Pancreas (tissue), 10 donors: ENCODE data around the gene NAP1L5. TPM values are rescaled to one million over a fixed set of nuclear protein-coding genes. Genes with fewer than 3 reads are reported as not detected.

Experiments
- ATAC-seq, 4 donors: fragments of 200-7000 bp; cut with Tn5 transposase; one replicate each; pipeline versions ENCODE4 v1.8.0 to v1.9.1; 2020; ENCODE audit warnings: mild to moderate bottlenecking in 4 of 4, moderate library complexity in 4 of 4
- DNase-seq, 6 donors: peaks; one replicate each; pipeline ENCODE4 v3.0.0-alpha.2; 2020
- FAIRE-seq: peaks from 2 replicates; lab custom pipeline; 2012; peaks lifted over from hg19 to GRCh38; lab: Jason Lieb, UNC
- H3K27ac ChIP-seq, 4 donors: fragments of 200-600 bp; sonication (generic); 1 replicate in 3 of 4; 2 replicates in 1 of 4; pipeline versions ENCODE4 v1.5.0 to v1.8.0; 2020
- H3K27me3 ChIP-seq, 4 donors: fragments of 200-600 bp; one replicate each; pipeline ENCODE4 v1.8.0; 2021
- H3K36me3 ChIP-seq, 3 donors: fragments of 200-600 bp; sonication (generic) in 1 of 3; one replicate each; pipeline versions ENCODE4 v1.5.0 to v1.8.0; 2020 to 2021
- H3K4me1 ChIP-seq, 3 donors: fragments of 200-600 bp; one replicate each; pipeline ENCODE4 v1.8.0; 2021
- H3K4me3 ChIP-seq, 4 donors: fragments of 200-600 bp; sonication (generic) in 2 of 4; one replicate each; pipeline versions ENCODE4 v1.5.0 to v1.8.0; 2020 to 2021
- H3K9me3 ChIP-seq, 4 donors: fragments of 200-600 bp; one replicate each; pipeline ENCODE4 v1.8.0; 2021
- CTCF ChIP-seq, 4 donors: fragments of 200-600 bp; sonication (generic) in 3 of 4; IDR thresholded peaks; one replicate each; pipeline versions ENCODE4 v1.5.0 to v1.8.0; 2021; ENCODE audit warnings: antibody characterized with exemption in 4 of 4
- WGBS, 2 donors: extraction: QIAGEN DNeasy Blood & Tissue Kit; methylation state at CpG; one replicate each; pipeline ENCODE4 v1.1.7; 2013; 5-methylcytosine and 5-hydroxymethylcytosine counted together
- intact Hi-C, 3 donors: fragments of 100-400 bp; cut with DNase I; formaldehyde crosslinking; loops; one replicate each; pipeline versions ENCODE4 v1.11.1 to v1.14.2; 2022
- polyA plus RNA-seq, 2 donors: library from polyadenylated mRNA; stranded (reverse); fragments of 200-250 nt; gene quantifications; one replicate each; pipeline ENCODE4 v1.2.3, GENCODE V29; 2013
- total RNA-seq, 6 donors: library from RNA; stranded (reverse); fragmentation: NEBNext Ultra II Directional in 4 of 6; extraction: Animal tissue kit (Norgen Biotek cat#: 25700) in 4 of 6; gene quantifications; one replicate each; pipeline versions ENCODE4 v1.2.1 to v1.2.4, GENCODE V29; 2021 to 2023
- donor health status: healthy with polysubstance abuse.
- donor health status: DM: no; HTN: no; CAD: no; lungs with moderate emphysema.
- donor health status: DM: no; HTN: no; CAD: no.
- donor health status: control.
- donor health status: control.
- donor health status: Bipolar disorder and iron deficiency.
- donor health status: DM: yes; HTN: yes; CAD: no.
- donor health status: DM: no; HTN: no; CAD: no.
- donor health status: DM: no; HTN: no; CAD: no.
- donor health status: DM: yes; HTN: yes; CAD: no.

Gene NAP1L5
- total RNA-seq (1 to 10 TPM in 5 of 6 donors, under 1 TPM in 1; 0.94 to 3.2 (median 1.8) TPM), polyA plus RNA-seq (10 to 100 TPM in 1 of 2 donors, 1 to 10 TPM in 1; 6.0 to 13.2 TPM)

- Histone ChIP-seq H3K36me3 (no peaks in the 10 kb centered on the region), H3K27me3 (no peaks in the 10 kb centered on the region), H3K27ac (peak within 1 kb of the TSS in 3 of 4 donors; percentile 31 to 57 (median 40)), H3K4me3 (peak within 1 kb of the TSS; percentile 13 to 50 (median 38)), H3K4me1 (no peaks in the 10 kb centered on the region), H3K9me3 (no peaks in the 10 kb centered on the region)
- no peak for TF ChIP-seq CTCF (IDR thresholded peaks at IDR 0.05)
- WGBS, 2 donors: 57 to 63% methylated on average over 40 of the region's 40 CpGs
- ATAC-seq (peak; percentile 86 to 93 (median 90)), FAIRE-seq (no peak), DNase-seq (peak; percentile 35 to 72 (median 48))
- intact Hi-C loops: no loop called here
Observed at GRCh38 chr4:88697588-88698329, at the start of gene NAP1L5. Gene NAP1L5, minus strand, starts transcription at chr4:88697829. Its CDS starts 75 bp downstream, at chr4:88697754.

- Histone ChIP-seq H3K36me3 (peaks cover 4 to 66% (median 40%) of the 10 kb centered on the region in 3 donors), H3K27me3 (no peaks in the 10 kb centered on the region), H3K4me1 (peaks cover 0 to 2% (median under 1%) of the 10 kb centered on the region in 3 donors), H3K27ac (no peak overlapping the region), H3K4me3 (no peak overlapping the region), H3K9me3 (no peaks in the 10 kb centered on the region)
- intact Hi-C loops: no loop called here
- DNase-seq: no peak
- FAIRE-seq: no peak
- ATAC-seq: no peak
- no peak for TF ChIP-seq CTCF (IDR thresholded peaks at IDR 0.05)
- 96 to 97% methylated on average over 7 of the region's 7 CpGs for WGBS, 2 donors
Observed at GRCh38 chr4:88747351-88747750, 49.7 kb upstream of the NAP1L5 start.

GRCh38 chr4:88746206-88746605 is 48.6 kb upstream of the NAP1L5 start:
- no peak for FAIRE-seq
- H3K4me1 ChIP-seq: no peaks in the 10 kb centered on the region
- TF ChIP-seq CTCF (IDR thresholded peaks at IDR 0.05): no peak
- DNase-seq: no peak
- intact Hi-C loops: no loop called here
- ATAC-seq: no peak
- 64 to 72% methylated on average over 5 of the region's 5 CpGs for WGBS, 2 donors
- no peaks in the 10 kb centered on the region for H3K9me3 ChIP-seq
- H3K27ac ChIP-seq: no peak overlapping the region
- no peaks in the 10 kb centered on the region for H3K27me3 ChIP-seq
- H3K4me3 ChIP-seq: no peak overlapping the region
- H3K36me3 ChIP-seq: peaks cover 4 to 66% (median 37%) of the 10 kb centered on the region in 3 donors

- no peaks in the 10 kb centered on the region for H3K4me1 ChIP-seq
- FAIRE-seq (no peak), DNase-seq (no peak), ATAC-seq (peak in 1 of 4 donors; percentile 39)
- no peak overlapping the region for H3K27ac ChIP-seq
- intact Hi-C loops: no loop called here
- peaks cover 4 to 66% (median 37%) of the 10 kb centered on the region in 3 donors for H3K36me3 ChIP-seq
- WGBS, 2 donors: 72 to 76% methylated on average over 1 of the region's 1 CpG
- no peak for TF ChIP-seq CTCF (IDR thresholded peaks at IDR 0.05)
- no peaks in the 10 kb centered on the region for H3K9me3 ChIP-seq
- H3K27me3 ChIP-seq: no peaks in the 10 kb centered on the region
- H3K4me3 ChIP-seq: no peak overlapping the region
Observed at GRCh38 chr4:88745581-88746163, 48.0 kb upstream of the NAP1L5 start.
